SW 1271 (cell line): ENCODE data around the gene FES.
"Not testable (repeated sequence)": the region's sequence is repeated elsewhere in the genome, so short reads cannot be mapped to it uniquely, and the experiment has no call there.

Source experiments
- DNase-seq, 2 experiments: peaks; one replicate each; lab custom pipeline; 2025; lab: John Stamatoyannopoulos, UW

The FES gene

DNA sequence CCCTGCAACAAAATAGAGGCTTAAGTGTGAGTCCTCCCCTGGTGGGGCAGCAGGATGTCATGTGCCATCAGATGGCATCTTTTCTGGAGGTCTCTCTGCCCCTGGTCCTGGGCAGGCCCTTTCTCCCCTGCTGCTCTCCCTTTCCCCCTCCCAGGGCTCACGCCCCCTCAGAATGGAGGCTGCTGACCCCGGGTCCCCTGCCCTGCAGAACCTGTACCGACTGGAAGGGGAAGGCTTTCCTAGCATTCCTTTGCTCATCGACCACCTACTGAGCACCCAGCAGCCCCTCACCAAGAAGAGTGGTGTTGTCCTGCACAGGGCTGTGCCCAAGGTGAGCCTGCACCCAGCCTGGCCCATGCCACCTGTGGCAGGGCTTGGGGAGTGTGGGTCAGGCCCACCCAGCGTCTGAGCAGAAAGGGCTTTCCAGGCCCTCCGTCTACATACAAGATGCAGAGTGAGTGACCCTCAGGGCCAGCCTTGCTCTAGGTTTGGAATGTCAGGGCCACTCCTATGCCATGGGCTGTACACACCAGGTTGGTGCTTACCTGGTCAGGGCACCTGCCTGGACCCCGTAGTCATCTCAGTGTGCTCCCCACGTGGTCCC, 7.1 kb downstream of the FES start:
- no peak for DNase-seq

DNA sequence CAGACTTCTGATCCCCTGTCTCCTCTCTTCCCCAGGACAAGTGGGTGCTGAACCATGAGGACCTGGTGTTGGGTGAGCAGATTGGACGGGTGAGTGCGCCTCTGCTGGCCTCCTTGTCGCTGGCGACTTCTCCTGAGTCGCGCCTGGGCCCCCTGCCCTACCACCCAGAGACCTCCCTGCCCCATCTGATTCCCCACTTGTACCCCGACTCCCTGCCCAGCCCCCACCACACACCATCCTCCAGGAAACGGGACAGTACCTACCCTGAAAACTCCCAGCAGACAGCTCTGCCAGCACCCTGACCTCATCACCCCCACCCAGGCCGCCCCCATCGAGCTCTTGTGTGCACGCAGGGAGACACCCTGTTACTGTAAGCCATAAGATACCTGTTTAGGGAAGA, 7.7 kb downstream of the FES start:
- no peak for DNase-seq

DNA sequence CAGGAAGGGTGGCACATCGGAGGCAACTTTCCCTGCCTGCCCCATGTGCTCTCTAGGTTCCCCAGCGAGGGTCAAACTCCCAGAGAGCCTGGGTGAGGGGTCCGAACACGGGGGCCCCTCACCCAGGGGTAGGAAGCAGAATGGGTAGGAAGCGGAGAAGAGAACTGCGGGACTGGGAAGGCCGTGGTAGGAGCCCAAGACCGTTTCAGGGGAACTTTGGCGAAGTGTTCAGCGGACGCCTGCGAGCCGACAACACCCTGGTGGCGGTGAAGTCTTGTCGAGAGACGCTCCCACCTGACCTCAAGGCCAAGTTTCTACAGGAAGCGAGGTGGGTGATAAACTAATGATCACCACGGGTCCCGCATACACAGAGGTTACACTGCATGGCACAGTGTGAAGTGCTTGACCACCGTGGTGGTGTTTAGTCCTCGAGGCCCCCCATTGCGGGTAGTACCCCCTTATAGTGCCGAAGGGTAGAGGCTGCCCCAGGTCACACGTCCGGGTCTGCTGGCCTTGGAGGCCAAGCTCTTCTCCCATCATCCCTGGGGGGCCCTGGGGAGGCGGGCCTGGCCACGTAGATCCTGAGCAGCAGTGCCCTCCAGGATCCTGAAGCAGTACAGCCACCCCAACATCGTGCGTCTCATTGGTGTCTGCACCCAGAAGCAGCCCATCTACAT, 8.3 kb downstream of the FES start:
- DNase-seq = no peak

GRCh38 chr15:90893175-90894090, 9.1 kb downstream of the FES start:
- DNase-seq = no peak

DNA sequence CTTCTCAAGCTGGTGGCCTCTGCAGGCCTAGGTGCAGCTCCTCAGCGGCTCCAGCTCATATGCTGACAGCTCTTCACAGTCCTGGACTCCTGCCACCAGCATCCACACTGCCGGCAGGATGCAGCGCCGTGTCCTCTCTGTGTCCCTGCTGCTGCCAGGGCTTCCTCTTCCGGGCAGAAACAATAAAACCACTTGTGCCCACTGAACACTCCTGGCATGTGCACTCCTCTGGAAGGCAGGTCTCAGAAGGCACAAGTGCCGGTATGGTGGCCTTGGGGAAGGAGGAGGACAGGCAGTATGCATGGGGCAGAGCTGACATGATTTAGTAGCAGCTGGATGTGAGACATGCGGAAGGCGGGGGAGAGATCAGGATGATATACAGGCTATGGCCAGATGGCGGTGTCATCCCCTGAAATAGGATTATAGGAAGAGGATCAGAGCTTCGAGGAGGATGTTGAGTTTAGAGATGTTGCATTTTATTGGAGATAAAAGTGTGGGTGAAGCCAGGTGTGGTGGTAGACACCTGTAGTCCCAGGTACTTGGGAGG, 11.3 kb downstream of the FES start:
- DNase-seq = peak in 1 of 2 experiments; percentile 24

DNA sequence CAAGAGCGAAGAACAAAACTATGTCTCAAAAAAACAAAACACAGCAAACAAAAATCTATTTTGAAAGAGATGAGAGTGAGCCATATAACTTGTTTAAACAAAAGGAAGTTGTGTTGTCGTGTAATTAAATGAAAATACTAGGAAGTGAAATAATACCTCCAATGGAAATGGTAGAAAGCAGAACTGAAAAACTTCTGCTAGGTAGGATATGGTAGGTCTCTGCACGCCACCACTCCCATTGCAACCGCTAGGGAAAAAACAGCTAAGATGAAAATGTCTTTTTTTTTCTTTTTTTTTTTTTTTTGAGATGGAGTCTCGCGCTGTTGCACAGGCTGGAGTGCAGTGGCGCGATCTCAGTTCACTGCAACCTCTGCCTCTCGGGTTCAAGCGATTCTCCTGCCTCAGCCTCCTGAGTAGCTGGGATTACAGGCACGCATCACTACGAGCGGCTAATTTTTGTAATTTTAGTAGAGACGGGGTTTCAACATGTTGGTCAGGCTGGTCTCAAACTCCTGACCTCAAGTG, 12.9 kb downstream of the FES start:
- not testable (repeated sequence) for DNase-seq

- DNase-seq = no peak
These were observed 17.1 kb downstream of the FES start for GRCh38 chr15:90901175-90902039.

DNA sequence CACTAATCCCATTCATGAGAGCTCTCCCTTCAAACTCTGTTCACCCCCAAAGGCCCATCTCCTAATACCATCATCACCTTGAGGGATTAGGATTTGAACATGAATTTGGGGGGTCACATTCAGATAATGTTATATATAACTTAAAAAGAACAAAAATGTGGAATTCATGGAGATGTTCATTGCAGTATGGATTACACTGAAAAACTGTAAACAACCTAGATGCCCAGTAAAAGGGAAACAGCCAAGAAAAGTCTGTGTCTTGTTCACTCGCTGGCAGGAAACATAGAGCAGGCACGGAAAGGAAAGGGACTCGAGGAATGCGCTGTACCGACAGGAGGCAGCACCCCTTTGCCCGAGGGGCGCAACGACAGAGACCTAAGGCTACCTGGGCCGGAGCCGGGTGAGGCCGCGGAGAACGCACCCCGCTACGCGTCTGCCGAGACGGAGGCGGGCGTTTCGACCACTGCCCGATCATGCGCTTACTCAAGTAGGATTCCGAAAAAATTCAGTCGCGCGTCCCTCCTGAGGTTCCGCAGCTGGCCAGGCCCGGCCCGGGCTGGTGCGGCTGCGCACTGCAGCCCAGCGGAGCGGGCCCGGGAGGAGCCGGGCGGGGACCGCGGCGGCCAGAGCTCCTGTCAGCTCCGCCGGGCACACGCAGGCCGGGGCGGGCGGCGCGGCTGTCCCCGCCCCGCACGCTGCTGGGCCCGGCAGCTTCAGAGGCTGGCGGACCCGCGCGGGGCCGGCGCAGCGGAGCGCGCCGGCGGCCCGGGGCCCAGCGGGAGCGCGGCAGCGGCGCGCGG, 17.9 kb downstream of the FES start:
- DNase-seq = peak; percentile 45 to 86

GRCh38 chr15:90902840-90903732, 18.8 kb downstream of the FES start, which contains the start of gene MAN2A2:
Gene MAN2A2, plus strand, starts transcription at chr15:90903302. Its CDS starts 906 bp downstream, at chr15:90904208.
- DNase-seq = peak in 1 of 2 experiments; percentile 64

- DNase-seq = no peak
These were observed 19.6 kb downstream of the FES start for GRCh38 chr15:90903733-90904536.

GRCh38 chr15:90904746-90905145, 20.4 kb downstream of the FES start:
- no peak for DNase-seq

GRCh38 chr15:90905306-90906180, 21.2 kb downstream of the FES start:
- no peak for DNase-seq

DNA sequence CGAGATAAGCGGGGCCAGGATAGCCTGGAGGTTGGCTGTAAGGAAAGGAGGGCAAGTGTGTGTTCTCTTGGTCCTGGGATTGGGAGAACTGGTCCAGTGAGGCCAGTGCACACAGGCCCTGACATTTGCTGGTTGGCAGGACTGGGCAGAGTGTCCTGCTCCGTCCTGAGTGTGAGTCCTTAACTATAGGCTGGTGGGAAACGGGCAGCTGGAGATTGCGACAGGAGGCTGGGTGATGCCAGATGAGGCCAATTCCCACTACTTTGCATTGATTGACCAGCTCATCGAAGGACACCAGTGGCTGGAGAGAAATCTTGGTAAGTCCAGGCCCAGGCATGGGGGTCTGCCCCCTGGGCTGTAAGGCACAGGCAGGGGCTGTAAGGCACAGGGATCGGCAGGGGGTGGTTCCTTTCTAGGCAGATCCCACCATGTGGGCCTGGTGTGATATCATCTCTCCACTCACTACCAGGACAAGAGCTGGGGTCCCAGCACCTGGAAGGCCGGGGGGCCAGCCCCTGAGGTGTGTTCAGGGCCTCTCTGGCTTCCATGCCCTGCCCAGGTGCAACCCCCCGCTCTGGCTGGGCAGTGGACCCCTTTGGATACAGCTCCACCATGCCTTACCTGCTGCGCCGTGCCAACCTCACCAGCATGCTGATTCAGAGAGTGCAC, 22.0 kb downstream of the FES start:
- DNase-seq = no peak

DNA sequence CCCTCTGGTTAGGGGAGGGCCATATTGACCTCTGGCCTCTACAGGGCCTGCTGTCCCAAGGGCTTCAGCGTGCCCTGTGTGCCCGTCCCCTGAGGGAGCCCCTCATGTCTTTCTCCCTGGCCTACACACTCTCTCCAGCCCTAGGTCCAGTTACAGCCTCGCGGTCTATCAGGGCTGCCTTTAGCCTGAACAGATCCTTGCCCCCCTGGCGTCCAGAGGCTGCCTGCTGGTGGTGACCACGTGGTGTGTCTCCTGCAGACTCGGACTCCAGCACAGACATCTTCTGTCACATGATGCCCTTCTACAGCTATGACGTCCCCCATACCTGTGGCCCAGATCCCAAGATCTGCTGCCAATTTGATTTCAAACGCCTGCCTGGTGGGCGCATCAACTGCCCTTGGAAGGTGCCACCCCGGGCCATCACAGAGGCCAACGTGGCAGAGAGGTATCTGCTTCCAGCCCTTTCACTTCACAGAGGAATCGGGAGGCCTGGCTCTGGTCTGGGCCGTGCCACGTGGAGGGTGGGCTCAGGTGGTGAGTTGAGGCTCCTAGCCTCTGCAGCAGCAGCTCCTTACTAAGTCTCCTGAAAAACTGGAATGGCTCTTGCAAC, 22.9 kb downstream of the FES start:
- no peak for DNase-seq

DNA sequence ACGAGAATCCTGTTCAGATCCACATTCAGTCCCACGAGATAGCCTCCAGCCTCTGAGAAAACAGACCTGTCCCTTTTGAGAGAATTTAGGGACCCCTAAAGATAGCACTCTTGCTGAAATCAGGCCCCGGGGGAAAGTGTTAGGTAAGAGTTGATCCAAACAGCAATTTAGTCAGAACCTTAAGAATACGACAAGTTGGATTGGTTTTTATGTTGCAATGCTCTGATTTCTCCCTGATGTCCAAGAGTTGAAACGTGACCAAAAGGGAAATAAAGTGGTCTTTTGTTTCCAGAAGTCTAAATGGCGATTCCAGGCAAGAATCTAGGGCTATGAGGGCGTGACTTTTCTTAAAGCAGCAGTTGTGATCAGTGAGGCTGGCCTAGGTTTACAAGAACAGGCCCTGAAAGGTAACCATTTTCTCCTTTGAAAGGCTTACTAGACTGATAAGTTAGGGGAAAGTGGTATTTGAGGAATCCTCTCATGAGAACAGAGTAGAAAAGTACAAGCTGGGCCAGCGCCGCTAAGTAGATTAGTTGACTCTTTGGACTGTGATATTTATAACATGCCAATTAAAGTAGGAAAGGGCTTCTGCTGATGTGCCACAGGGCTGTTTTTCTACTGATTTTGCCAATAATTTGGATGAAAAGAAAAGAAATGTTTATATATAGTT, 23.7 kb downstream of the FES start:
- DNase-seq = no peak

DNA sequence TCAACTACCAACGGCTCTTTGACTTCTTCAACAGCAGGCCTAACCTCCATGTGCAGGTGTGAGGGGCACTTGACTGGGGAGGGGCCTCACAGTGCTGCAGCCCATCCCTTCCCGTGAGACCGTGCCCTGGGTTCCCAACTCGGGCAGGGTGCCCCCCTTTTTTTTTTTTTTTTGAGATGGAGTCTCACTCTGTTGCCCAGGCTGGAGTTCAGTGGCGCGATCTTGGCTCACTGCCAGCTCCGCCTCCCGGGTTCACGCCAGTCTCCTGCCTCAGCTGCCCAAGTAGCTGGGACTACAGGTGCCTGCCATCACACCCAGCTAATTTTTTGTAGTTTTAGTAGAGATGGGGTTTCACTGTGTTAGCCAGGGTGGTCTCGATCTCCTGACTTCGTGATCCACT, 25.1 kb downstream of the FES start:
- DNase-seq = not testable (repeated sequence)
